IMR-90 (cell line): ENCODE measurements around the gene PFDN6. TPM values are rescaled to one million over a fixed set of nuclear protein-coding genes. Genes with fewer than 3 reads are reported as not detected.

Experiments used
- microRNA-seq, 2 experiments: library from miRNA; stranded (forward) in 1 of 2; unstranded in 1 of 2; fragments of 10-50 nt in 1 of 2; fragments of <30 nt in 1 of 2; gene quantifications in 1 of 2; microRNA quantifications in 1 of 2; one replicate each; pipeline versions ENCODE3 to v1.1.0; 2013 to 2020; ENCODE audit not compliant: insufficient read depth in 1 of 2, insufficient read length in 1 of 2, unreplicated experiment in 1 of 2
- polyA plus RNA-seq, 3 experiments: library from polyadenylated mRNA; depleted of rRNA; stranded (reverse); fragments of >200 nt; gene quantifications; 2 replicates each; pipeline ENCODE4 v1.2.3, GENCODE V29; 2012; ENCODE audit warnings: low replicate concordance in 1 of 3
- total RNA-seq: library from RNA; depleted of rRNA; stranded (reverse); fragments of >200 nt; gene quantifications from 2 replicates; pipeline ENCODE4 v1.2.3, GENCODE V29; 2012; rRNA removed

PFDN6 gene
- total and polyA plus RNA-seq, 2 of the 4 experiments (the other 2 are of a cell fraction), result 24.4 to 92.1 TPM

Small RNA genes lying within 50 kb of the gene (microRNA-seq; reads per million reads assigned to microRNA genes)
- gene MIR6834 (ENCODE audit: unreplicated experiment) (not detected), gene MIR6873 (ENCODE audit: unreplicated experiment) (not detected)

Other genes with a start within 250 kb of the PFDN6 start
- not detected in 2 replicates for gene HLA-DPA1, start 216.0 kb upstream of the PFDN6 start, total RNA-seq
- gene HLA-DPA1, start 216.0 kb upstream of the PFDN6 start, polyA plus RNA-seq (2012; rRNA removed), result not detected in 2 replicates
- 5.8 and 7.7 TPM in 2 replicates for gene HLA-DPB1, start 213.6 kb upstream of the PFDN6 start, total RNA-seq
- 9.7 and 10.7 TPM in 2 replicates for gene HLA-DPB1, start 213.6 kb upstream of the PFDN6 start, polyA plus RNA-seq (2012; rRNA removed)
- under 0.01 TPM in 2 replicates for gene COL11A2, start 97.1 kb upstream of the PFDN6 start, total RNA-seq
- gene COL11A2, start 97.1 kb upstream of the PFDN6 start, polyA plus RNA-seq (2012; rRNA removed), result 0.38 and 0.52 TPM in 2 replicates
- 16.7 and 18.6 TPM in 2 replicates for gene RXRB, start 88.9 kb upstream of the PFDN6 start, total RNA-seq
- 46.9 and 53.7 TPM in 2 replicates for gene RXRB, start 88.9 kb upstream of the PFDN6 start, polyA plus RNA-seq (2012; rRNA removed)
- 134 and 135 TPM in 2 replicates for gene SLC39A7, start 88.7 kb upstream of the PFDN6 start, total RNA-seq
- gene SLC39A7, start 88.7 kb upstream of the PFDN6 start, polyA plus RNA-seq (2012; rRNA removed), result 196 and 208 TPM in 2 replicates
- gene HSD17B8, start 84.9 kb upstream of the PFDN6 start, total RNA-seq, result 1.6 and 1.9 TPM in 2 replicates
- gene HSD17B8, start 84.9 kb upstream of the PFDN6 start, polyA plus RNA-seq (2012; rRNA removed), result 3.4 and 4.3 TPM in 2 replicates
- 14.9 and 16.4 TPM in 2 replicates for gene RING1, start 81.1 kb upstream of the PFDN6 start, total RNA-seq
- 38.2 and 40.8 TPM in 2 replicates for gene RING1, start 81.1 kb upstream of the PFDN6 start, polyA plus RNA-seq (2012; rRNA removed)
- 26.4 and 29.8 TPM in 2 replicates for gene VPS52, start 17.7 kb upstream of the PFDN6 start, total RNA-seq
- gene VPS52, start 17.7 kb upstream of the PFDN6 start, polyA plus RNA-seq (2012; rRNA removed), result 54.6 and 57.8 TPM in 2 replicates
- gene RPS18, start 17.5 kb upstream of the PFDN6 start, total RNA-seq, result 6,097 and 6,577 TPM in 2 replicates
- 8,417 and 8,876 TPM in 2 replicates for gene RPS18, start 17.5 kb upstream of the PFDN6 start, polyA plus RNA-seq (2012; rRNA removed)
- 0.72 and 0.83 TPM in 2 replicates for gene B3GALT4, start 12.5 kb upstream of the PFDN6 start, total RNA-seq
- 0.49 and 0.70 TPM in 2 replicates for gene B3GALT4, start 12.5 kb upstream of the PFDN6 start, polyA plus RNA-seq (2012; rRNA removed)
- 68.9 and 73.8 TPM in 2 replicates for gene WDR46, start 362 bp upstream of the PFDN6 start, total RNA-seq
- 81.6 and 88.0 TPM in 2 replicates for gene WDR46, start 362 bp upstream of the PFDN6 start, polyA plus RNA-seq (2012; rRNA removed)
- 4.1 and 4.4 TPM in 2 replicates for gene RGL2, start 9.3 kb downstream of the PFDN6 start, total RNA-seq
- 26.9 TPM in 2 replicates for gene RGL2, start 9.3 kb downstream of the PFDN6 start, polyA plus RNA-seq (2012; rRNA removed)
- 12.5 and 13.1 TPM in 2 replicates for gene TAPBP, start 24.5 kb downstream of the PFDN6 start, total RNA-seq
- 62.5 and 63.3 TPM in 2 replicates for gene TAPBP, start 24.5 kb downstream of the PFDN6 start, polyA plus RNA-seq (2012; rRNA removed)
- 5.8 and 6.8 TPM in 2 replicates for gene ZBTB22, start 28.1 kb downstream of the PFDN6 start, total RNA-seq
- gene ZBTB22, start 28.1 kb downstream of the PFDN6 start, polyA plus RNA-seq (2012; rRNA removed), result 12.7 and 13.0 TPM in 2 replicates
- gene DAXX, start 33.4 kb downstream of the PFDN6 start, total RNA-seq, result 77.8 and 92.2 TPM in 2 replicates
- gene DAXX, start 33.4 kb downstream of the PFDN6 start, polyA plus RNA-seq (2012; rRNA removed), result 75.9 and 87.2 TPM in 2 replicates
- gene KIFC1, start 102.2 kb downstream of the PFDN6 start, total RNA-seq, result 33.9 and 35.3 TPM in 2 replicates
- gene KIFC1, start 102.2 kb downstream of the PFDN6 start, polyA plus RNA-seq (2012; rRNA removed), result 40.6 and 41.9 TPM in 2 replicates
- 9.0 and 12.2 TPM in 2 replicates for gene PHF1, start 121.4 kb downstream of the PFDN6 start, total RNA-seq
- 47.2 and 50.8 TPM in 2 replicates for gene PHF1, start 121.4 kb downstream of the PFDN6 start, polyA plus RNA-seq (2012; rRNA removed)
- gene CUTA, start 128.5 kb downstream of the PFDN6 start, total RNA-seq, result 122 and 136 TPM in 2 replicates
- gene CUTA, start 128.5 kb downstream of the PFDN6 start, polyA plus RNA-seq (2012; rRNA removed), result 427 and 483 TPM in 2 replicates
- 1.4 TPM in 2 replicates for gene SYNGAP1, start 130.5 kb downstream of the PFDN6 start, total RNA-seq
- 15.3 and 17.0 TPM in 2 replicates for gene SYNGAP1, start 130.5 kb downstream of the PFDN6 start, polyA plus RNA-seq (2012; rRNA removed)
- gene ZBTB9, start 165.0 kb downstream of the PFDN6 start, total RNA-seq, result 5.4 and 5.6 TPM in 2 replicates
- 4.7 and 5.9 TPM in 2 replicates for gene ZBTB9, start 165.0 kb downstream of the PFDN6 start, polyA plus RNA-seq (2012; rRNA removed)